Glomerular endothelial cell (primary cell): ENCODE measurements around the gene EBF4. TPM values are rescaled to one million over a fixed set of nuclear protein-coding genes. Genes with fewer than 3 reads are reported as not detected.
"Not testable (repeated sequence)": the region's sequence is repeated elsewhere in the genome, so short reads cannot be mapped to it uniquely, and the experiment has no call there.

ENCODE experiments used
- DNase-seq: peaks from one replicate; pipeline ENCODE4 v3.0.0-alpha.2; 2011; ENCODE audit warnings: low read depth, low spot score; ENCODE audit errors: extremely low read depth
- total RNA-seq: library from RNA; depleted of rRNA; stranded (reverse); fragments of >200 nt; gene quantifications from 2 replicates; pipeline ENCODE4 v1.2.3, GENCODE V29; 2015

EBF4 gene
- total RNA-seq, 1 donor from 2014 or later: 4.1 TPM

DNA sequence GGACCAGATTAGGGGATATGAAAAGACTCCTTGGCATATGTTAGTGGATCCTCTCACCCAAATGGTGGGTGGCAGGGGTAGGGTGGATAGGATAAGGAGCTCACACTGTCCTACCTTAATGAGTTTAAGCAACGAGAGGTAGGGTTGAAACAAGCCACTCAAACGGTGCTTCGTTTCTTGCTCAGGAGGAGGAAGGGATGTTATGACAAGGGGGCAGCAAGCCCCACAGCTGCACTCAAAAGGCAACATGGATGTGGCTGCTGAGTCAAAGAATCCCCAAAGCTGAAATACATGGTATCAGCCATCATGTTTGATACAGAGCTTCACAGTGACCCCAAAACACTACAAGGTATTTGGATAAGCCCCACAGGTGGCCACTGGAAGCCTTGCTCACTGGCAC lies 20.1 kb upstream of the EBF4 start:
- DNase-seq: no peak

DNA sequence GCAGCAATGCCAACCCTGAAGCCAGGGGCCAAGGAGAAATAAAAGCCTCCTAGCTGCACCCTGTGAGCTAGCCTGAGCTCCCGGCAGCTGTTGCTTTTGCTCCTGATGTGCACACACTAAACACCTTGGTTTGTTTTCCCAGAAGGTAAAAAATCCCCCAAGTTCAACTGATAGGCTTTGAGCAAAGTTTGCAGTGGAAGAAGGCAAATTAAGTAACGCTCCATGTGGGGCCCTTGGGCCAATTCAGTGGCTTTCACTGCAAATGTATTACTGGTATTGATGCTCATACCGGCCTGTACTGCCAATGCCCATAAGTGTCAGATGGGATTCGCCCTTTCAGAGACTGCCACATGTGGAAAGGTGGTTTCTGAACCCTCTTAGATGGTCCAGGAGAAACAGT lies 19.1 kb upstream of the EBF4 start:
- DNase-seq: no peak

DNA sequence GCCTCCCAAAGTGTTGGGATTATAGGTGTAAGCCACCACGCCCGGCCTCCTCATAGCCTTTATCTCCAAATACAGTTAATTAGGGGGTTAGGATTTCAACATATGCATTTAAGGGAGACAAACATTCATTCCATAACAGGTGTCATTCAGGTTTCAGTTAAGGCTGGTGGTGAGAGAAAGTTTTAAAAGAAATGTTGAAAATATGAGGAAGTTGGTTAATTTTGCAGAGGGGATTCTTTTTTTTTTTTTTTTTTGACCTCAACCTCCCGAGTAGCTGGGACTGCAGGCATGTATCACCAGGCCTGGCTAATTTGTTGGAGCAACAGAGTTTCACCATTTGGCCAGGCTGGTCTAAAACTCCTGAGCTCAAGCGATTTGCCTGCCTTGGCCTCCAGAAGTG lies 12.5 kb upstream of the EBF4 start:
- DNase-seq: no peak

DNA sequence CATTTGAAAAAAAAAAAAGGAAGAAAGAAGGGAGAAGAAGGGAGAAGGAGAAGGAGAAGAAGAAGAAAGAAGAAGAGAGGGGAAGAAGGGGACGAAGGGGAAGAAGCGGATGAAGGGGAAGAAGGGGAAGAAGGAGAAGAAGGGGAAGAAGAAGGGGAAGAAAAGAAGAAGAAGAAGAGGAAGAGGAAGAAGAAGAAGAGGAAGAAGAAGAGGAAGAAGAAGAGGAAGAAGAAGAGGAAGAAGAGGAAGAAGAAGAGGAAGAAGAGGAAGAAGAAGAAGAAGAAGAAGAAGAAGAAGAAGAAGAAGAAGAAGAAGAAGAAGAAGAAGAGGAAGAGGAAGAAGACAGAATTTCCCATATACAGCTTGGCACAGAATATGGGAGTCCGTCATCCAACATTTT lies 10.5 kb upstream of the EBF4 start:
- not testable (repeated sequence) for DNase-seq

DNA sequence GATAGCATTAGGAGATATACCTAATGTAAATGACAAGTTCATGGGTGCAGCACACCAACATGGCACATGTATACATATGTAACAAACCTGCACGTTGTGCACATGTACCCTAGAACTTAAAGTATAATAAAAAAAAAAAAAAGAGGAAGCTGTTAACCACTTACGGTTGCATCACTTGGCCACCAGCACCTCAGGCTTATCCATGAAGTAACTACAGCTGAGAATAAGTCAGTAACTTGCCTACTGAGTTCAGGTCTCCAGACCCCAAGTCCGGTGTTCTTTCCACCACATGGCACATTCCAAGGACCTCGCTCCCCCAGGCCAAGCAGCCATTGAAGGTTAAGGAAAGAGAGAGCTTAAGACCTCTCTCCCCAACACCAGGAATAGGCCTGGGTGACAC lies 7.8 kb upstream of the EBF4 start:
- not testable (repeated sequence) for DNase-seq

DNA sequence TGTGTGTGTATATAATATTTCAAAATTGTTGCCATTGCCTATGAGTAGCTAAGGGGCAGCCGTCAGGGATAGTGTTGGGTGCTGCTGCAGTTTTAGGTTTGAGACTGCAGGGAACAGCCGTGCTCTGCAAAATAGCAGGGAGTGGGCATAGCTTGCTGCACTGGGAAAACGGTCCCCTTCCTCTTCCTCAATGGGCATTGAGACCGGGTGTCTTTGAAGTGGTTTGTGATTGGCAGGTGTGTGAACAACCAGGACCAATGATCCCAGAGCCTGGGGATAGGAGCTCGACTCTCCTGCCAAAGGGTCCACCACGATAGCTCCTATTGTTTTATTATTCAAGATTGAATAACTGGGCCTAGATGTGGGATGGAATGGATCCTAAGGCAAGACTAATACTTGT lies 5.1 kb upstream of the EBF4 start:
- no peak for DNase-seq

DNA sequence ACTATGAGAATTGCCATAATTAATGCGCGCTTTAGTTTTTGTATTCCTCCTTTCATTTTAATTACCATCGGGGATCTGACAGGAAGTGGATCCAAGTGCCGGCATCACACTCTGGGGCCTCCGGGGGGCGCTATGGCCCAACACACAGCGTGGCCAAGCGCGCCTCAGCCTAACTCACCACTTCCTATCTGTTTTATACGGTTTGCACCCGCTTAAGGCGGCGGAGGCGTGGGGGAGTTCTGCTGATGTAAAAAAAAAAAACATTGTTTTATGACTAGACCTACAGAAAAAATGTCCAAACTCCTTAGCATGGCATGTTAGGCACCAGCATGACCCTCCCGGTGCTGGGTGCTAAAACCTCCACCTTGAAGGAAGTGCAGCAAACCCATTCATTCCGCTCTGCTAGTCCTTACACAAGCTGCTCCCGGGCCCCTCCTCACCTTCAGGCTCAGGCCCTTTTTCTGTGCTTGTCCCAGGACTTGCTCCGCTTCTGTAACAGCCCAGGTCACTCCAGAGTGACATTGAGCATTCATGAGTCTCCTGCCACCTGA lies 4.5 kb upstream of the EBF4 start:
- DNase-seq: peak; percentile 4

DNA sequence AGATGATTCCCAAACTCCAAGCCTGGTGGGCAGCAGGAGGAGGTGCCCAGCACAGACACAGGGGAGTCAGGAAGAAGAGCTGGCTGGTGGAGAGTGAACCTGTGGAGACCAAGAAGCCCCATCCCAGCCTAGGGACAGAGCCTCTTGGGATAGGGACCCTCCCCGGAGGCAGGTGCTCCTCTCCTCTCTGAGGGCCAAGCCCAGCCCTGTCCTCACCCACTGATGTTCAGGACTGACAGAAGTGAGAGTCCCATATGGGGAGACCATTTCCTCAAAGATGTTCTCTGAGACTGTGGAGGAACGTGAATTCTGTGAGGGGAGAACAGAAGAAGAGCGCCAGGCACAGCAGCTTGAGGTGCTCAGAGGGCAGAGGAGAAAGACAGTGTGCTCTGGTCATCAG lies 2.4 kb upstream of the EBF4 start:
- DNase-seq: no peak

DNA sequence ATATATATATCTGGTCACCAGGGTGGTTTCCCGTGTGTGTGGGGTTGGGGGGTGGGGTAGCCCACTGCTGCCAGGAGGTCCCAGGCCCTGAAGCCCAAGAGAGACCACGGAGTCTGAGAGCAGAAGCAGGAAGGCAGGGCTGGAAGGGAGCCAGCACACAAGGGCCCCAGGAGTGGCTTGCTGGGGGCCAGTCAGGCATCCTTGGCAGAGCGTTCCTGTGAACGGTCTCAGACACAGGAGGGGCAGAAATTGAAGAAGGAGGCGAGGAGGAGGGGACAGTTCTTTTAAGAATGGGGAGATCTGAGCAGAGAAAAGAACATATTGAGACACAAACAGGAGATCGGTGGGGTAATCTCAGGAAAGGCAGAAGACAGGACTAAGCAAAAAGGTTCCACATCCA lies 1.9 kb upstream of the EBF4 start:
- no peak for DNase-seq

DNA sequence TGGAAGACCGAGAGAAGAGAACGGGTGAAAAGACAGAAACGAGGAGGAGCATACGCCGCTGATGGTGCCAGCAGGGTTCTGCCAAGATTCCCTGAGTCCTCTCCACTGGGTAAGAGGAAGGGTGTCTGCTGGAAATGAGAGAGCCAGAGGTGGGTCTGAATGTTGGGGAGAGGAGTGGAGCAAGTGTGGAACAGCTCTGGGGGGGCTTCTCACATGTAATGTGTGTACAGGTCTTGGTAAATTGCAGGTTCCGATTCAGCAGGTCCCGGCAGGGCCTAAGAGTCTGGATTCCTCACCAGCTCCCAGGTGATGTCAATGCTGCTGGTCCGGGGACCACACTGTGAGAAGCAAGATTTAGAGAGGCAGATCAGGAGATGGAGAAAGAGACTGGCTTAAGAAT lies 1.5 kb upstream of the EBF4 start:
- DNase-seq: no peak

DNA sequence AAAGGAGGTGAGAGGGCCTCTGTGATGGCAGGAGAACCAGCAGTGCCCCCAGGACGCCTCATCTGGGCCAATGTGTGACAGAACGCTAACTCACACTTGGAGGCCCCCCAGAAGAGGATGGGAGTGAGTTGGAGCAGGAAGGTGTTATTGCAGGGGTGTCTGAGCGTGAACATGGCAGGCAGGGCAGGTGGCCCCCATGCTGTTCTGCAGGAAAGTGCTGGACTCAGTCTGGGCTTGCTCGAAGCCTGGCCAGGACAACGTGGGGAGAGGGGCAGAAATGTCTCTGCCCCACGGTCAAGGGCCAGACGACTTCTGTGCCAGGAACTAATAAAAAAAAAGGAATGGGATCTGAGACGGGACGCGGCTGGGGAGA lies 931 bp upstream of the EBF4 start:
- DNase-seq: no peak

DNA sequence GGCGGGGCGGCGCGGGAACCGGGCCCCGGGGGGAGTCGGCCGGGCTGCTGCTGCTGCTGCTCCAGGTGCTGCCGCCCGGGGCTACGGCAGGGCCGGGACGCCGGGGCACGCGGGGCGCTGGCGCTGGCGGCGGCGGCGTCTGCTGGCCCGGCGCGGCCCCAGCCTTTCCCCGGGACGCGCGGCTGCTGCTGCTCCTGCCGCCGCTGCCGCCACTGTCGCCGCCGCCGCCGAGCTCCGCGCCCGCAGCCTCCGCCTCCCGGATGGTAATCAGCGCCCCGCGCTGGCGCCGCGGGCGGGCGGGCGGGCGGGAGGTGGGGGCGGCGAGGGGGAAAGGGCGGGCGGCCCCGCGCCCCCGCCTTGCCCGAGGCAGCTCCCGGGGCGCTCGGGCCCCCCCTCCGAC lies 306 bp downstream of the EBF4 start:
- DNase-seq: no peak

DNA sequence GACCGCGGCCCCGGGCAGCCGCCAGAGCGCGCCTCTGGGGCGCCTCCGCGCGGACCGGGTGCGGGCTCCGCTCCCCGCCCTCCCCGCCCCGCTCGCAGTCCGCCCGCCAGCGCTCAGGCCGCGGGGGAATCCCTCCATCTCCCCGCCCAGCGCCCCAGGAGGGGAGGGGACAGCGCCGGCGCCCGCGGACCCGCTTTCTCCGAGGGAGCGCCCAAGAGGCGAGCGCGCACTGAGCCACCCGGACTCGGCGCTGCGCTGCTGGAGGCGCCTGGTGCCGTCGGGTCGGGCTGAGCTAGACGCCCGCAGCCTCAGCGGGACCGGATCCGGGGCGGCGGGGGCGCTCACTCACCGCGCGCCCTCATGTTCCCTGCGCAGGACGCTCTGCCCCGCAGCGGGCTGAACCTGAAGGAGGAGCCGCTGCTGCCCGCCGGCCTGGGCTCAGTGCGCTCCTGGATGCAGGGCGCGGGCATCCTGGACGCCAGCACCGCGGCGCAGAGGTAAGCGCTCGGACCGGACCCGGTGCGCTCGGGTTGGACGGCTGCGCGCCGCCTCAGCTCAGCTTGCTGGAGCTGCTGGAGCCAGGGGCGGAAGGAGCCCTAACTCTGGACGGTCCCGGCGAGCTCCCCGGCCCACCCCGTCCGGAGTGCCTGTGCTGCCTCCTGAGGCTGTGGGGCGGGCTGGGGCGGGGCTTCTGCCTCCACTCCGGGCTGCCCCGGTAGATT lies 867 bp downstream of the EBF4 start:
- no peak for DNase-seq

DNA sequence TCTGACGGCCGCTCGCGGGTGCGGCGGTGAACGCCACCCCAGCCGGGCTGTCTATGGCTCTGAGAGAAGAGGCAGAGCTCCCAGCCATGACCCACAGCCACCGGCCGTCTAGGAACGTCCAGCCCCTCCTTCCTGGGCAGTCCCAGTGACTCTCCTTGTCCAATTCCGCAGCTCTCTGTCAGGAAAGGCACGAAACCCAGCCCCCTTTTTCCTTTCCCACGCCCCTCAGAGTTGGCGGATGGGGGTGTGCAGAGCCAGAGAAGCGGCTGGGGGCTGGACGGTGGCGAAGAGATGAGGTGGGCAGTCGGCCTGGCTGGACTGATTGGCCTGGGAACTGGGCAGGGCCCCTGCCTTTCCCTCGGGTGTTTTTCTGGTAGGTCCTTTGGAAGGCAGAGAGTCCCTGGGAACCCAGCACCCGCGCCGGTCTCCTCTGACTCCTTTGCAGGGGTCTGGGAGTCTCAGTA lies 1.5 kb downstream of the EBF4 start:
- DNase-seq: no peak

DNA sequence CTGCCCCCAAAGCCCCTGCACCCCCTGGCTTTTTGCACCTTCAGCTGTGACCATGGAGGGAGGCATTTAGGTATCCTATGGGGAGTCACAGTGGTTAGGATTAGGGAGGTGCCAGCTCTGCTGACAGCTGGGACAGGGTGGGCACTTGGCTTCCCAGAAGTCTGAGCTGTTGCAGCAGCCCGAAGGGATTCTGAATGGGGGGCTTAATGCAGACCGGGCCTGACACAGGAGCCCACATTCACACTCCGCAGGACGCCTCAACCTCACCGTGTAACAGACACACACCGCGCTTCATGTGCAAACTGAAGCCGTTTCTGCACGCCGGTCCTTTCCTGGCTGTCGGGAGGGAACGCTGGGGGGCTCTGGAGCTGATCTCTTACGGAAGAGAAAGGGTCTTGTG lies 1.9 kb downstream of the EBF4 start:
- DNase-seq: no peak

DNA sequence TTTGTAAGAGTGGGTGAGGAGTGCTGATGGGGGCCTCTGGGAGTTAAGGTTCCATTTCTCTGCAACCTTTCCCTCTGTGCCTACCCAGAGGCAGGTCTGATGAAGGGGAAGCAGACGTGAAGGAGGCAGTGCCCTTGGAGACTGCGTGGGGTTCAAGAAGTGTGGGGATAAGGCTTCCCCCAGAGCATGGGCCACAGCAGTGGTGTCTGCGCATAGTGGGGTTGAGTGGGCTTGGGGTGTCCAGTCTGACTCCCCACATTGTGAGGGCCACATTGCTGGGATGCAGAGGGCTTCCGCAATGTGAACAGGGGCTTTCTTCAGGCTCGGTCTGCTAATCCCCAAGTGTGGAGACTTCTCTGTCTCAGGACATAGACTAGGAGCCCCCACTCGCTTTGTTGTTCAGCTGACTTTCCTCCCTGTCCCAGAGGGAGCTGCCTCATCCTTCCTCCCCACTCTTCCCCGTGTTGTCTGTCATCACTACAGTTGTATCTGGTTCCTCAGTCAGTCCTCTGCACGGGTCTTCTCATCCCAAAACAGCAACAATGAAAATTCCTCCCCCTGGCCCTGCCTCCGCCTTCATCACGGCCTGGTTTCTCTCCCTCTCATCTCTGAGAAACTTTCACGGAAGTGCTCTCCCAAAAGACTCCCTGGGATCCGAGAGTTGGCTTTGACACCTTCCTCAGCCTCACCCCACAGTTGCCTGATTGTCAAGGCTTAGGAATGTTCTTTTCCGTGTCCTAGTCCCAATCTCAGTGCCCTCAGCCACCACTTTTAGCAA lies 2.8 kb downstream of the EBF4 start:
- no peak for DNase-seq

DNA sequence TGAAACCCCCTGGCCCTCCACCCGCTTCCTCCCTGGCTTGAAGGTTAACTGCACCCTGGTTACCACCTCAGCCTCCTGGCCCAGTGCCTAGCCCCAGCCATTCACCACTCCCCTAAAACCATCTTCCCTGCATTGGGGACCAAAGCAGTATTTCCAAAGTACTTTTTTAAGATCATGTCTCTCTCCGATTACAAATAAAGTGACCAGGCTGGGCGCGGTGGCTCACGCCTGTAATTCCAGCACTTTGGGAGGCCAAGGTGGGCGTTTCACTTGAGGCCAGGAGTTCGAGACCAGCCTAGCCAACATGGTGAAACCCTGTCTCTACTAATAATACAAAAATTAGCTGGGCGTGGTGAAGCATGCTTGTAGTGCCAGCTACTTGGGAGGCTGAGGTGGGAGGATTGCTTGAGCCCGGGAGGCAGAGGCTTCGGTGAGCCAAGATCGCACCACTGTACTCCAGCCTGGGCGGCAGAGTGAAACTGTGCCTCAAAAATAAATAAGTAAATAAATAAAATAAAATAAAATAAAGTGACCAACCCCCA lies 3.5 kb downstream of the EBF4 start:
- DNase-seq: not testable (repeated sequence)

DNA sequence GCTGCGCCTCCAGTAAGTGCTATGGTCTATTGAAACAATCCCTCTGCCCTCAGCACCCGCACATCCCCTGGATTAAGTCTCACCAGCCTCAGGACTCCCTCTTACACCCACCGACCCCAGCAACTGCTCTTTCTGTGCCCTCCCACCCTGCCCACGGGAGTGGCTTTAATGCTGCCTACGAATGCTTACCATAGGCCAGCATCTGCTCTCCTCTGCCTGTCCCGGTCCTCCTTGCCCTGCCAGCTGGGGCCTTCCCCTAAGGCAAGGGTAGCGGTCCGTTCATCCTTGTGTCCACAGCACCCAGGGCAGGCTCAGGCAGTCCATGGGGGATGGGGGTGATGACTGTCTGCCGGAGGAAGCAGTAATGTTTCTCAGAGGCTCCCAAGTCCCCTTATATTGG lies 4.1 kb downstream of the EBF4 start:
- DNase-seq: no peak

DNA sequence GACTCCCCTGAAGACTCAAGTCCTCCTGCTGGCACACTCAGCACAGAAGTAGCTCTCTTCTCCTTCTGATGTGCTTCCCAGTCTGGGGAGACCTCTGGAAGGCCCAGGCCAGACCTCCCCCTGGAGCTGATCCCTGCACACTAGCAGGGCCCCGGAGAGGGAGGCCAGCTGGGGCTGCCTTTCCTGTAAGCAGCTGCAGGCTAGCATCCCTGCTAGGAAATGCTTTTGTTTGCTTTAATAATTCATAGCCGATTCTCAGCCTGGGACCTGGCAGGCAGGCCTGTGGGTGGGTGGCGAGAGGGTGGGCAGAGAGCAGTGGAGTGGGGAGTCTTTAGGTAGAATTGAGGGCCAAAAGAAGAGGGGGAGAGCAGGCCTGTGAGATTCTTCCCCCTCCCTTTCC lies 5.2 kb downstream of the EBF4 start:
- no peak for DNase-seq

DNA sequence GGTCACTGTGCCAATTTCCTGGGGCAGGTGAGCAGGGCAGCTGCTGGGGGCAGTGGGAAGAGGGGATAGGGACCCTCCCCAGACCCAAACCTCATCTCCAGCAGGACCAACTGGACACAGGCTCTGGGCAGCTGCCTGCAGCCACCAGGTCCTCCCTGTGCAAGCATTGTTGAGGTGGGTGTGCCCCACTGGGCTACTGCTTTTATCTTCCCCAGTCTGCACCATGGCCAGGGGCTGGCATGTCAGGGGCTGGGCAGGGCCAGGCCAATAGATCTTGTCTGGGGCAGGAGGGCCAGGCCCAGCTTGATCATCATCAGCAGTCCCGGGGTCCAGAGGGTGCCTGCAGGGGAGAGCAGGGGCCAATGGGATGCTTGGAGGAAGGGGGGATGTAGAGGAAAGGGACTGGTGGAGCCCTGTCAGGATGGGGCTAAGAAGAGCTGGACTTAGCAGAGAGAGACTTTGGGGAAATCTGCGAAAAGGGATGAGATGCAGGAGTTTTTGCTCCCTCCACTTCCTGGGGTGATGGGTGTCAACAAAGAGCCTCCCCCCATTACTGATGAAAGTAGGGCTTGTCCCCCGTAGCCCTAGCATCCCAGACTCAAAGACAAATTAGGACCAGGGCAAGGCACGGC lies 5.7 kb downstream of the EBF4 start:
- DNase-seq: no peak

DNA sequence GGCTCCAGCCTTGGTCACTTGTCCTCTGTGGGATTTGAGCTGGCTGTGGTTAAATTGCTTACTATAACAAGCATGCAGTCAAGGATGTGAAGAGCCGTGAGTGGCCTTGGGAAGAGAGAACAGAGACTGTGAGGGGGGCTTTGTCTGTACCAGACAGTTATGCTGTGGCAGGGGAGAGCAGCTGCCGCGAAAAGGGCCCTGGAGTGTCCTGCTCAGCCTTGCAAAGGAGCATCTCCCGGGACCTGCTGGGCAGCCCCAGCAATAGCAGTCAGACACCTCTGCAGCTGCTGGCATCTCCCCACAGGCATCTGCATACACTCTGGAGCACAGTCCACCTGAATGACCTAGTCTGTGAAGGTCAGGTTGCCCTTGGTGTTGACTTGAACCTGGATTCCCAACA lies 6.3 kb downstream of the EBF4 start:
- no peak for DNase-seq
